Tibial nerve (tissue), 4 donors: Measurements from ENCODE around the gene CDH26.

Source experiments
- CTCF ChIP-seq, 5 experiments: fragments of 200-600 bp in 3 of 5; fragments of 450-650 bp in 2 of 5; sonication (generic) in 3 of 5; IDR thresholded peaks; one replicate each; pipeline ENCODE4 v1.5.1; 2016 to 2019; ENCODE audit warnings: antibody characterized with exemption in 5 of 5, mild to moderate bottlenecking in 3 of 5, moderate library complexity in 2 of 5
- EP300 ChIP-seq, 2 donors: sonication (generic); formaldehyde crosslinking; IDR thresholded peaks; one replicate each; pipeline ENCODE4 v1.6.1; 2017; ENCODE audit warnings: antibody characterized with exemption in 2 of 2, mild to moderate bottlenecking in 1 of 2
- POLR2A ChIP-seq, 2 donors: fragments of 450-650 bp; IDR thresholded peaks; one replicate each; pipeline ENCODE4 v1.6.1; 2017; ENCODE audit warnings: antibody characterized with exemption in 2 of 2, mild to moderate bottlenecking in 2 of 2, moderate library complexity in 2 of 2

- no peak for TF ChIP-seq POLR2A (IDR thresholded peaks at IDR 0.05)
- TF ChIP-seq CTCF (IDR thresholded peaks at IDR 0.05): no peak
- TF ChIP-seq EP300 (IDR thresholded peaks at IDR 0.05): no peak
Measured at GRCh38 chr20:60058879-60059278, 100.7 kb downstream of the CDH26 start.
